ENCODE measurements around the gene MEF2D. TPM values are rescaled to one million over a fixed set of nuclear protein-coding genes. Genes with fewer than 3 reads are reported as not detected.

Gene MEF2D
- total RNA-seq, 6 experiments from 2014 or later, result 13.3 to 17.1 (median 15.0) TPM

- intact Hi-C loops (cut with DNase I), result no loop called here
- Histone ChIP-seq H3K36me3 (no peaks in the 10 kb centered on the region), H3K4me1 (no peaks in the 10 kb centered on the region), H3K4me3 (no peak overlapping the region), H3K27me3 (no peaks in the 10 kb centered on the region), H3K27ac (no peak overlapping the region), H3K9me3 (no peaks in the 10 kb centered on the region)
- DNase-seq (no peak), ATAC-seq (no peak)
- TF ChIP-seq POLR2A (IDR thresholded peaks at IDR 0.05) (no peak), CTCF (IDR thresholded peaks at IDR 0.05) (no peak)
- 80% methylated on average over 3 of the region's 5 CpGs for WGBS (ENCODE audit: insufficient coverage, low coverage, low lambda C conversion rate, missing lambda C conversion rate)
Measured at GRCh38 chr1:156528231-156528630, 27.7 kb upstream of the MEF2D start.

GRCh38 chr1:156527584-156527983 is 27.0 kb upstream of the MEF2D start:
- Histone ChIP-seq H3K4me3 (no peak overlapping the region), H3K27ac (no peak overlapping the region), H3K27me3 (no peaks in the 10 kb centered on the region), H3K9me3 (no peaks in the 10 kb centered on the region), H3K4me1 (no peaks in the 10 kb centered on the region), H3K36me3 (no peaks in the 10 kb centered on the region)
- WGBS (ENCODE audit: insufficient coverage, low coverage, low lambda C conversion rate, missing lambda C conversion rate), result no CpG with 5 or more reads among the region's 2 CpGs
- DNase-seq (no peak), ATAC-seq (no peak)
- TF ChIP-seq POLR2A (IDR thresholded peaks at IDR 0.05) (no peak), CTCF (IDR thresholded peaks at IDR 0.05) (no peak)
- intact Hi-C loops (cut with DNase I), result no loop called here

GRCh38 chr1:156525856-156526489 is 25.4 kb upstream of the MEF2D start:
- peak in 2 of 4 donors; percentile 9 to 35 for ATAC-seq
- Histone ChIP-seq H3K36me3 (no peaks in the 10 kb centered on the region), H3K27ac (no peak overlapping the region), H3K27me3 (no peaks in the 10 kb centered on the region), H3K9me3 (no peaks in the 10 kb centered on the region), H3K4me1 (no peaks in the 10 kb centered on the region), H3K4me3 (no peak overlapping the region)
- WGBS (ENCODE audit: insufficient coverage, low coverage, low lambda C conversion rate, missing lambda C conversion rate), result 100% methylated on average over 1 of the region's 2 CpGs
- DNase-seq, result no peak
- TF ChIP-seq CTCF (IDR thresholded peaks at IDR 0.05) (no peak), POLR2A (IDR thresholded peaks at IDR 0.05) (no peak)
- intact Hi-C loops (cut with DNase I), result no loop called here

- no peak overlapping the region for H3K27ac ChIP-seq
- H3K4me3 ChIP-seq, result no peak overlapping the region
- H3K4me1 ChIP-seq, result no peaks in the 10 kb centered on the region
- 43% methylated on average over 4 of the region's 6 CpGs for WGBS (ENCODE audit: insufficient coverage, low coverage, low lambda C conversion rate, missing lambda C conversion rate)
- H3K27me3 ChIP-seq, result no peaks in the 10 kb centered on the region
- no peaks in the 10 kb centered on the region for H3K36me3 ChIP-seq
- intact Hi-C loops (cut with DNase I), result no loop called here
- ATAC-seq (no peak), DNase-seq (no peak)
- TF ChIP-seq POLR2A (IDR thresholded peaks at IDR 0.05) (no peak), CTCF (IDR thresholded peaks at IDR 0.05) (no peak)
- no peaks in the 10 kb centered on the region for H3K9me3 ChIP-seq
Measured at GRCh38 chr1:156525071-156525501, 24.5 kb upstream of the MEF2D start.

Measured in right lobe of liver (tissue), 6 donors.